ENCODE results near the gene LRP5.
"Not testable (repeated sequence)": the region's sequence is repeated elsewhere in the genome, so short reads cannot be mapped to it uniquely, and the experiment has no call there.

LRP5 gene

GRCh38 chr11:68341557-68342458 is 29.4 kb downstream of the LRP5 start:
- no peaks in the 10 kb centered on the region for H3K27me3 ChIP-seq (ENCODE audit: insufficient read depth, poor library complexity, severe bottlenecking)
- no peak for ATAC-seq (ENCODE audit: low read depth)
- no peaks in the 10 kb centered on the region for H3K9me3 ChIP-seq (ENCODE audit: severe bottlenecking)
- no peak for TF ChIP-seq CTCF (IDR thresholded peaks at IDR 0.05; ENCODE audit: poor library complexity, severe bottlenecking)
- DNase-seq (ENCODE audit: low spot score), result no peak
- peaks cover 47% of the 10 kb centered on the region for H3K4me1 ChIP-seq (ENCODE audit: insufficient read depth, poor library complexity, severe bottlenecking)
- H3K4me3 ChIP-seq (ENCODE audit: severe bottlenecking), result no peak overlapping the region
- peak overlapping the region; percentile 46 for H3K27ac ChIP-seq (ENCODE audit: poor library complexity, severe bottlenecking)
- H3K36me3 ChIP-seq (ENCODE audit: low read depth), result no peaks in the 10 kb centered on the region

- Histone ChIP-seq H3K27ac (ENCODE audit: poor library complexity, severe bottlenecking) (peak overlapping the region; percentile 46), H3K4me1 (ENCODE audit: insufficient read depth, poor library complexity, severe bottlenecking) (peaks cover 41% of the 10 kb centered on the region), H3K4me3 (ENCODE audit: severe bottlenecking) (no peak overlapping the region), H3K9me3 (ENCODE audit: severe bottlenecking) (no peaks in the 10 kb centered on the region), H3K36me3 (ENCODE audit: low read depth) (no peaks in the 10 kb centered on the region), H3K27me3 (ENCODE audit: insufficient read depth, poor library complexity, severe bottlenecking) (no peaks in the 10 kb centered on the region)
- DNase-seq (ENCODE audit: low spot score), result no peak
- peak; percentile 42 for ATAC-seq (ENCODE audit: low read depth)
- TF ChIP-seq CTCF (IDR thresholded peaks at IDR 0.05; ENCODE audit: poor library complexity, severe bottlenecking), result no peak
These were observed 30.2 kb downstream of the LRP5 start for GRCh38 chr11:68342459-68343158.

GRCh38 chr11:68343761-68344256 is 31.4 kb downstream of the LRP5 start:
- H3K4me1 ChIP-seq (ENCODE audit: insufficient read depth, poor library complexity, severe bottlenecking), result peaks cover 31% of the 10 kb centered on the region

GRCh38 chr11:68344821-68345220 is 32.4 kb downstream of the LRP5 start:
- not testable (repeated sequence) for DNase-seq (ENCODE audit: low spot score); H3K36me3 ChIP-seq (ENCODE audit: low read depth); H3K27ac ChIP-seq (ENCODE audit: poor library complexity, severe bottlenecking); H3K9me3 ChIP-seq (ENCODE audit: severe bottlenecking); H3K4me3 ChIP-seq (ENCODE audit: severe bottlenecking); ATAC-seq (ENCODE audit: low read depth); H3K27me3 ChIP-seq (ENCODE audit: insufficient read depth, poor library complexity, severe bottlenecking)
- peaks cover 31% of the 10 kb centered on the region for H3K4me1 ChIP-seq (ENCODE audit: insufficient read depth, poor library complexity, severe bottlenecking)

More at GRCh38 chr11:68343761-68344256, 31.4 kb downstream of the LRP5 start:
- Histone ChIP-seq H3K36me3 (ENCODE audit: low read depth) (no peaks in the 10 kb centered on the region), H3K4me3 (ENCODE audit: severe bottlenecking) (no peak overlapping the region), H3K27me3 (ENCODE audit: insufficient read depth, poor library complexity, severe bottlenecking) (no peaks in the 10 kb centered on the region), H3K27ac (ENCODE audit: poor library complexity, severe bottlenecking) (no peak overlapping the region), H3K9me3 (ENCODE audit: severe bottlenecking) (no peaks in the 10 kb centered on the region)
- ATAC-seq (ENCODE audit: low read depth) (no peak), DNase-seq (ENCODE audit: low spot score) (no peak)
- no peak for TF ChIP-seq CTCF (IDR thresholded peaks at IDR 0.05; ENCODE audit: poor library complexity, severe bottlenecking)

GRCh38 chr11:68345776-68346461 is 33.5 kb downstream of the LRP5 start:
- no peak for ATAC-seq (ENCODE audit: low read depth)
- no peak for TF ChIP-seq CTCF (IDR thresholded peaks at IDR 0.05; ENCODE audit: poor library complexity, severe bottlenecking)
- no peak overlapping the region for H3K27ac ChIP-seq (ENCODE audit: poor library complexity, severe bottlenecking)

More at GRCh38 chr11:68345776-68346461, 33.5 kb downstream of the LRP5 start:
- peaks cover 22% of the 10 kb centered on the region for H3K4me1 ChIP-seq (ENCODE audit: insufficient read depth, poor library complexity, severe bottlenecking)
- no peaks in the 10 kb centered on the region for H3K27me3 ChIP-seq (ENCODE audit: insufficient read depth, poor library complexity, severe bottlenecking)
- H3K36me3 ChIP-seq (ENCODE audit: low read depth), result no peaks in the 10 kb centered on the region
- H3K9me3 ChIP-seq (ENCODE audit: severe bottlenecking), result no peaks in the 10 kb centered on the region
- no peak for DNase-seq (ENCODE audit: low spot score)
- H3K4me3 ChIP-seq (ENCODE audit: severe bottlenecking), result no peak overlapping the region

Measured in RWPE2 (cell line).